HepG2 (cell line): Measurements from ENCODE around the gene RPTOR. TPM values are rescaled to one million over a fixed set of nuclear protein-coding genes. Genes with fewer than 3 reads are reported as not detected.

Experiments used
- ATAC-seq: fragments of 200-7000 bp; cut with Tn5 transposase; 3 replicates; pipeline ENCODE4 v1.9.1; 2020; ENCODE audit warnings: mild to moderate bottlenecking, moderate library complexity
- BruUV-seq: library from RNA; stranded (reverse); fragments of 400-500 nt; replicated peaks from 2 replicates; lab custom pipeline; 2021; lab: Mats Ljungman, UMichigan
- CTCF ChIA-PET: fragments of 300-600 bp; formaldehyde crosslinking; extraction: SDS; loops from one replicate; lab custom pipeline; 2021; ENCODE audit warnings: low total read pairs, inconsistent platforms, low intra/inter-chr PET ratio; lab: Yijun Ruan, JAX
- POLR2A ChIA-PET: fragments of 350-600 bp; sonication (Branson Sonifier 250); formaldehyde crosslinking; loops from one replicate; lab custom pipeline; 2020; ENCODE audit warnings: antibody characterized with exemption, inconsistent platforms; lab: Yijun Ruan, JAX
- DNase-seq: peaks from one replicate; pipeline ENCODE4 v3.0.0-alpha.2; 2015; ENCODE audit warnings: low spot score
- FAIRE-seq: peaks from 3 replicates; lab custom pipeline; 2011; peaks lifted over from hg19 to GRCh38; lab: Jason Lieb, UNC
- H2AFZ ChIP-seq: one replicate; pipeline ENCODE4 v1.6.1; 2011; ENCODE audit warnings: low read length, inconsistent platforms
- H3K27ac ChIP-seq: fragments of 300-600 bp; 3 replicates; pipeline ENCODE4 v1.8.0; 2011; ENCODE audit warnings: mixed run types, mild to moderate bottlenecking, mixed read lengths, low read length, inconsistent platforms; ENCODE audit not compliant: insufficient read depth; ENCODE audit errors: extremely low read length
- H3K27me3 ChIP-seq, 2 experiments: fragments of 200-600 bp in 1 of 2; 2 replicates in 1 of 2; 3 replicates in 1 of 2; pipeline versions ENCODE4 v1.6.0 to v1.8.0; 2011; ENCODE audit warnings: low read length in 2 of 2, mild to moderate bottlenecking in 2 of 2, moderate library complexity in 2 of 2, inconsistent platforms in 1 of 2; ENCODE audit not compliant: insufficient read depth in 2 of 2, control insufficient read depth in 1 of 2
- H3K36me3 ChIP-seq, 2 experiments: fragments of 200-600 bp in 1 of 2; replicated peaks in 1 of 2; 2 replicates in 1 of 2; 3 replicates in 1 of 2; pipeline versions ENCODE4 v1.5.1 to v1.8.0; 2011; ENCODE audit warnings: low read length in 2 of 2, inconsistent platforms in 1 of 2; ENCODE audit not compliant: insufficient read depth in 2 of 2, control insufficient read depth in 1 of 2
- H3K4me1 ChIP-seq: 2 replicates; pipeline ENCODE4 v1.5.1; 2012; ENCODE audit warnings: low read length, inconsistent platforms; ENCODE audit not compliant: insufficient read depth
- H3K4me2 ChIP-seq: 2 replicates; pipeline ENCODE4 v1.6.0; 2011; ENCODE audit warnings: low read depth, low read length, inconsistent platforms
- H3K4me3 ChIP-seq, 3 experiments: fragments of 200-600 bp in 1 of 3; sonication (generic), shearing (Covaris generic) in 1 of 3; replicated peaks in 1 of 3; 2 replicates each; pipeline ENCODE4 v1.5.1; 2011 to 2016; ENCODE audit warnings: low read length in 3 of 3, inconsistent platforms in 2 of 3, low read depth in 2 of 3, mild to moderate bottlenecking in 2 of 3, control low read depth in 1 of 3, mixed read lengths in 1 of 3; ENCODE audit not compliant: insufficient read depth in 1 of 3
- H3K79me2 ChIP-seq: one replicate; pipeline ENCODE4 v1.6.1; 2011; ENCODE audit warnings: low read length, inconsistent platforms; ENCODE audit not compliant: insufficient read depth
- H3K9ac ChIP-seq: 2 replicates; pipeline ENCODE4 v1.6.0; 2011; ENCODE audit warnings: mild to moderate bottlenecking, low read depth, low read length, inconsistent platforms; ENCODE audit not compliant: insufficient read depth
- H3K9me3 ChIP-seq: 2 replicates; pipeline ENCODE4 v1.5.1; 2012; ENCODE audit warnings: mild to moderate bottlenecking, low read length
- H4K20me1 ChIP-seq: 2 replicates; pipeline ENCODE4 v1.6.0; 2011; ENCODE audit warnings: inconsistent platforms, mild to moderate bottlenecking, low read length, moderate library complexity; ENCODE audit not compliant: insufficient read depth
- FOXA3 ChIP-seq: IDR thresholded peaks from 2 replicates; pipeline ENCODE4 v1.6.1; 2016; ENCODE audit warnings: missing genetic modification reagents, missing compliant biosample characterization
- HOXD1 ChIP-seq: sonication (generic); formaldehyde crosslinking; IDR thresholded peaks from 2 replicates; pipeline ENCODE4 v1.5.0; 2020; ENCODE audit warnings: missing genetic modification reagents
- IRF2 ChIP-seq: IDR thresholded peaks from 2 replicates; pipeline ENCODE4 v1.6.1; 2018; ENCODE audit warnings: missing genetic modification reagents, missing compliant biosample characterization
- KDM2A ChIP-seq: sonication (generic); formaldehyde crosslinking; IDR thresholded peaks from 2 replicates; pipeline ENCODE4 v1.4.0; 2020; ENCODE audit warnings: low read depth, missing genetic modification reagents, borderline replicate concordance
- KDM5B ChIP-seq: sonication (generic); formaldehyde crosslinking; IDR thresholded peaks from 2 replicates; pipeline ENCODE4 v1.4.0; 2020; ENCODE audit warnings: missing genetic modification reagents, mild to moderate bottlenecking, borderline replicate concordance
- MAF1 ChIP-seq: sonication (generic); formaldehyde crosslinking; IDR thresholded peaks from 2 replicates; pipeline ENCODE4 v1.5.0; 2020; ENCODE audit warnings: missing genetic modification reagents, borderline replicate concordance
- MXD1 ChIP-seq: sonication (generic); formaldehyde crosslinking; IDR thresholded peaks from 2 replicates; pipeline ENCODE4 v1.4.0; 2020; ENCODE audit warnings: mild to moderate bottlenecking, missing genetic modification reagents
- POLR2A ChIP-seq, 2 experiments: IDR thresholded peaks; 2 replicates each; pipeline ENCODE4 v1.6.1; 2011; ENCODE audit warnings: low read depth in 2 of 2, low read length in 2 of 2, mild to moderate bottlenecking in 1 of 2, moderate library complexity in 1 of 2; ENCODE audit not compliant: insufficient read depth in 1 of 2
- POLR2G ChIP-seq: fragments of 200-400 bp; formaldehyde crosslinking; IDR thresholded peaks from 2 replicates; pipeline ENCODE4 v1.6.1; 2018; ENCODE audit warnings: mild to moderate bottlenecking, low read depth, low read length, moderate library complexity
- RBM22 ChIP-seq: fragments of 200-400 bp; formaldehyde crosslinking; optimal IDR thresholded peaks from 2 replicates; pipeline ENCODE3; 2017; ENCODE audit warnings: mild to moderate bottlenecking, low read length, moderate library complexity
- RXRB ChIP-seq: IDR thresholded peaks from 2 replicates; pipeline ENCODE4 v1.6.1; 2016; ENCODE audit warnings: borderline replicate concordance, missing genetic modification reagents, missing compliant biosample characterization
- SNAI1 ChIP-seq: sonication (generic); formaldehyde crosslinking; IDR thresholded peaks from 2 replicates; pipeline ENCODE4 v1.5.0; 2020; ENCODE audit warnings: mild to moderate bottlenecking, missing genetic modification reagents, borderline replicate concordance
- TCF7L2 ChIP-seq: IDR thresholded peaks from 2 replicates; pipeline ENCODE4 v1.6.1; 2011; ENCODE audit warnings: mild to moderate bottlenecking, low read depth, low read length, moderate library complexity
- THRA ChIP-seq: sonication (generic); formaldehyde crosslinking; IDR thresholded peaks from 2 replicates; pipeline ENCODE4 v1.4.0; 2020; ENCODE audit warnings: missing genetic modification reagents, borderline replicate concordance
- TOPORS ChIP-seq: sonication (generic); formaldehyde crosslinking; IDR thresholded peaks from 2 replicates; pipeline ENCODE4 v1.8.0; 2023; ENCODE audit warnings: mild to moderate bottlenecking, missing genetic modification reagents
- TSC22D2 ChIP-seq: sonication (generic); formaldehyde crosslinking; IDR thresholded peaks from 2 replicates; pipeline ENCODE4 v1.5.1; 2020; ENCODE audit warnings: missing genetic modification reagents, mild to moderate bottlenecking, borderline replicate concordance
- U2AF1 ChIP-seq: fragments of 200-400 bp; formaldehyde crosslinking; optimal IDR thresholded peaks from 2 replicates; pipeline ENCODE3; 2017; ENCODE audit warnings: mild to moderate bottlenecking, low read depth, low read length
- ZC3H13 ChIP-seq: sonication (generic); formaldehyde crosslinking; IDR thresholded peaks from 2 replicates; pipeline ENCODE4 v1.8.1; 2023; ENCODE audit warnings: mild to moderate bottlenecking, missing genetic modification reagents, moderate library complexity
- ZNF333 ChIP-seq: sonication (generic); formaldehyde crosslinking; IDR thresholded peaks from 2 replicates; pipeline ENCODE4 v1.4.0; 2020; ENCODE audit warnings: mild to moderate bottlenecking, missing genetic modification reagents, borderline replicate concordance
- ZNF652 ChIP-seq: IDR thresholded peaks from 2 replicates; pipeline ENCODE4 v1.6.1; 2016; ENCODE audit warnings: low read depth, borderline replicate concordance
- ZNF768 ChIP-seq: sonication (generic); formaldehyde crosslinking; IDR thresholded peaks from 2 replicates; pipeline ENCODE4 v1.4.0; 2020; ENCODE audit warnings: missing genetic modification reagents
- ZSCAN21 ChIP-seq: sonication (generic); formaldehyde crosslinking; IDR thresholded peaks from 2 replicates; pipeline ENCODE4 v1.8.0; 2022; ENCODE audit warnings: mild to moderate bottlenecking, missing genetic modification reagents, moderate library complexity, borderline replicate concordance
- WGBS: methylation state at CpG from one replicate; pipeline ENCODE4 v1.1.6; 2017; ENCODE audit warnings: low lambda C conversion rate; 5-methylcytosine and 5-hydroxymethylcytosine counted together
- in situ Hi-C: cut with HindIII; loops from 2 replicates; pipeline ENCODE4 v1.10.0; 2017; ENCODE audit warnings: low pct_unique_long_range_greater_than_20kb; ENCODE audit not compliant: extremely low pct_ligation_motif_present
- intact Hi-C: fragments of 100-400 bp; cut with micrococcal nuclease; formaldehyde crosslinking; loops from one replicate; pipeline ENCODE4 v1.10.0; 2022; ENCODE audit not compliant: unreplicated experiment
- polyA plus RNA-seq, 8 experiments: library from polyadenylated mRNA; depleted of rRNA in 3 of 8; stranded (reverse) in 7 of 8; unstranded in 1 of 8; fragments of >200 nt; fragmentation: Illumina TruSeq in 4 of 8; extraction: Trizol in 4 of 8; gene quantifications; 2 replicates each; pipeline versions ENCODE4 v1.2.1 to v1.2.3, GENCODE V29; 2011 to 2016; ENCODE audit warnings: low read depth in 4 of 8, missing spikeins in 1 of 8, mixed read lengths in 1 of 8; ENCODE audit not compliant: insufficient read depth in 1 of 8
- total RNA-seq, 5 experiments: library from RNA; depleted of rRNA; stranded (reverse); fragments of >200 nt; fragmentation: Illumina TruSeq; extraction: Trizol; gene quantifications; 2 replicates each; pipeline ENCODE4 v1.2.3, GENCODE V29; 2016; ENCODE audit warnings: low read depth in 1 of 5

The RPTOR gene
- total and polyA plus RNA-seq, 2 of the 13 experiments (the other 11 are each of a cell fraction or from before 2014, with no cell fraction given), result 6.6 to 25.3 TPM

- TF ChIP-seq ZNF652 (CRISPR knock-in tag) (no peak), TOPORS (no peak), RXRB (CRISPR knock-in tag) (no peak), ZNF768 (CRISPR knock-in tag) (peak; percentile 19; the same call in 1 of the 2 replicates), TSC22D2 (CRISPR knock-in tag) (no peak), POLR2G (0 out of 2 replicates have a peak, but pooled peaks have one; percentile 31)
Measured at GRCh38 chr17:80967404-80967872, 422.8 kb downstream of the RPTOR start (continued).

DNA sequence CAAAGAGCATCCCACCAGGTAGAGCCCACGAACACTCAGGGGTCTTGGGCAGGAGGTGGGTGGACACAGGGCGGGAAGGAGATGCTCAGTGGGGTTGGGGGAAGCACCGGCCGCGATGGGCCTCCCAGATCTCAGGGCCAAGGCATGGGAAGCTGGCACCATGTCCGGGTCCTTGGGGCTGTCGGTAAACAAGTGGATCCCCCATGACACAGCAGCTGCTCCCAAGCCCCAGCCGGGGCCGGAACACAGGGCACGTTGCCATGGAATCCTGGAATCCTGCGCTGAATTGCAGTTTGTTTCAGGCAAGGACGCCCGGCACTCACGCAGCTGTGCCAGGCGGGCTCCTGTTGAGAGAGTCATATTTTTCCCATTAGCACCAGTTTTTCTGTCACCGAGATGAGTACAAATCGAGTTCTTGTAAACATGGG is 424.0 kb downstream of the RPTOR start:
- Histone ChIP-seq H2AFZ (no peak overlapping the region), H3K36me3 (peaks cover 0 to 2% of the 10 kb centered on the region in 2 experiments; a peak in 1 of 5 replicates), H3K4me2 (peak overlapping the region; percentile 73), H3K27me3 (peaks cover 6 to 29% of the 10 kb centered on the region in 2 experiments; a peak in 4 of 5 replicates), H3K4me1 (peaks cover 38% of the 10 kb centered on the region), H4K20me1 (no peaks in the 10 kb centered on the region), H3K27ac (no peak overlapping the region), H3K9ac (no peak overlapping the region), H3K9me3 (no peaks in the 10 kb centered on the region), H3K4me3 (peak overlapping the region in 1 of 3 experiments; percentile 54; a peak in 1 of 6 replicates), H3K79me2 (no peaks in the 10 kb centered on the region)
- in situ Hi-C loops, result no loop called here
- no peak for FAIRE-seq
- TSS peak; percentile 41 for BruUV-seq
- WGBS, result 30% methylated on average over 7 of the region's 17 CpGs
- intact Hi-C loops, result no loop called here
- ATAC-seq, result no peak; the same call in 2 of the 3 replicates
- ChIA-PET POLR2A (interaction anchor here (1.4 kb wide), 1 partner anchor 16 kb away, joined by 4 read pairs; no protein-coding TSS in a partner anchor), CTCF (no interaction called here)
- DNase-seq, result no peak
- TF ChIP-seq ZNF333 (CRISPR knock-in tag), result 0 out of 2 replicates have a peak, but pooled peaks have one; percentile 39
- no peak for TF ChIP-seq TCF7L2
- peak; percentile 82 for TF ChIP-seq ZC3H13 (CRISPR knock-in tag)
- TF ChIP-seq KDM5B, result peak; percentile 74; the same call in 1 of the 2 replicates
- 0 out of 2 replicates have a peak, but pooled peaks have one; percentile 48 for TF ChIP-seq MXD1 (CRISPR knock-in tag)
- TF ChIP-seq FOXA3 (CRISPR knock-in tag), result 0 out of 2 replicates have a peak, but pooled peaks have one; percentile 13
- no peak for TF ChIP-seq HOXD1 (CRISPR knock-in tag)
- 0 out of 2 replicates have a peak, but pooled peaks have one; percentile 7 for TF ChIP-seq THRA (CRISPR knock-in tag)
- peak; percentile 76 for TF ChIP-seq KDM2A
- TF ChIP-seq IRF2 (CRISPR knock-in tag), result 0 out of 2 replicates have a peak, but pooled peaks have one; percentile 12
- TF ChIP-seq POLR2A (IDR thresholded peaks at IDR 0.05; ENCODE audit: insufficient read depth in 1 of 2, low read depth in 2 of 2, low read length in 2 of 2), result peak in 1 of 2 experiments; percentile 48; a peak in 1 of 4 replicates
- peak; percentile 67 for TF ChIP-seq U2AF1
- no peak for TF ChIP-seq MAF1 (CRISPR knock-in tag)
- peak; percentile 41; the same call in 1 of the 2 replicates for TF ChIP-seq ZSCAN21 (CRISPR knock-in tag)
- 0 out of 2 replicates have a peak, but pooled peaks have one; percentile 10 for TF ChIP-seq SNAI1 (CRISPR knock-in tag)
- TF ChIP-seq RBM22, result peak; percentile 35
